ENCODE measurements around the gene WFIKKN2.

DNA sequence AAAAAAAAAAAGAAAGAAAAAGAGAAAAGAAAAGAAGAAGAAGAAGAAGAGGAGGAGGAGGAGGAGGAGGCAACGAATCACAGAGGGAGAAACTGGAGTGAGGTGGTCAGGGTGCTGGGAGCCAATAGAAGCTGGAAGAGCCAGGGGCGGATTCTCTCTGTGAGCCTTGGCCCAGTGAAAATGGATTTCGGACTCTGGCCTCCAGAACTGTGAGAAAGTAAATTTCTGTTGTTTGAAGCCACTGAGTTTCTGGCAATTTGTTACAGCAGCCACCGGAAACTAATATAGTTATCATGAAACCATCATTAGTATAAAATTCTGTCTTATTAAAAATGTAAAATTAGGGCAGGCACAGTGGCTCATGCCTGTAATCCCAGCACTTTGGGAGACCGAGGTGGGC, 27.7 kb upstream of the WFIKKN2 start:
- TF ChIP-seq, protein P1, sequence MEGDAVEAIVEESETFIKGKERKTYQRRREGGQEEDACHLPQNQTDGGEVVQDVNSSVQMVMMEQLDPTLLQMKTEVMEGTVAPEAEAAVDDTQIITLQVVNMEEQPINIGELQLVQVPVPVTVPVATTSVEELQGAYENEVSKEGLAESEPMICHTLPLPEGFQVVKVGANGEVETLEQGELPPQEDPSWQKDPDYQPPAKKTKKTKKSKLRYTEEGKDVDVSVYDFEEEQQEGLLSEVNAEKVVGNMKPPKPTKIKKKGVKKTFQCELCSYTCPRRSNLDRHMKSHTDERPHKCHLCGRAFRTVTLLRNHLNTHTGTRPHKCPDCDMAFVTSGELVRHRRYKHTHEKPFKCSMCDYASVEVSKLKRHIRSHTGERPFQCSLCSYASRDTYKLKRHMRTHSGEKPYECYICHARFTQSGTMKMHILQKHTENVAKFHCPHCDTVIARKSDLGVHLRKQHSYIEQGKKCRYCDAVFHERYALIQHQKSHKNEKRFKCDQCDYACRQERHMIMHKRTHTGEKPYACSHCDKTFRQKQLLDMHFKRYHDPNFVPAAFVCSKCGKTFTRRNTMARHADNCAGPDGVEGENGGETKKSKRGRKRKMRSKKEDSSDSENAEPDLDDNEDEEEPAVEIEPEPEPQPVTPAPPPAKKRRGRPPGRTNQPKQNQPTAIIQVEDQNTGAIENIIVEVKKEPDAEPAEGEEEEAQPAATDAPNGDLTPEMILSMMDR (conservative IDR thresholded peaks at IDR 0.05; ENCODE audit: low read depth, low read length) = no peak
- TF ChIP-seq, protein P2, sequence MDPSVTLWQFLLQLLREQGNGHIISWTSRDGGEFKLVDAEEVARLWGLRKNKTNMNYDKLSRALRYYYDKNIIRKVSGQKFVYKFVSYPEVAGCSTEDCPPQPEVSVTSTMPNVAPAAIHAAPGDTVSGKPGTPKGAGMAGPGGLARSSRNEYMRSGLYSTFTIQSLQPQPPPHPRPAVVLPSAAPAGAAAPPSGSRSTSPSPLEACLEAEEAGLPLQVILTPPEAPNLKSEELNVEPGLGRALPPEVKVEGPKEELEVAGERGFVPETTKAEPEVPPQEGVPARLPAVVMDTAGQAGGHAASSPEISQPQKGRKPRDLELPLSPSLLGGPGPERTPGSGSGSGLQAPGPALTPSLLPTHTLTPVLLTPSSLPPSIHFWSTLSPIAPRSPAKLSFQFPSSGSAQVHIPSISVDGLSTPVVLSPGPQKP (IDR thresholded peaks at IDR 0.05; ENCODE audit: borderline replicate concordance, low read depth, low read length) = no peak

Data from IMR-90 (cell line).